ENCODE results near the gene PCDHGB1.
"Not testable (repeated sequence)": the region's sequence is repeated elsewhere in the genome, so short reads cannot be mapped to it uniquely, and the experiment has no call there.

PCDHGB1 gene

GRCh38 chr5:141384471-141385267 is 34.8 kb downstream of the PCDHGB1 start:
- no peak for DNase-seq

GRCh38 chr5:141387557-141388311 is 37.8 kb downstream of the PCDHGB1 start, which contains the start of gene PCDHGB4:
Gene PCDHGB4, plus strand, starts transcription at chr5:141387698. Its CDS starts 187 bp downstream, at chr5:141387885.
- DNase-seq = not testable (repeated sequence)

GRCh38 chr5:141388661-141389060 is 38.8 kb downstream of the PCDHGB1 start:
- no peak for DNase-seq

- no peak for DNase-seq
Measured at GRCh38 chr5:141389153-141390042, 39.5 kb downstream of the PCDHGB1 start.

GRCh38 chr5:141392429-141393198 is 42.7 kb downstream of the PCDHGB1 start, which contains the start of gene PCDHGA8:
Gene PCDHGA8, plus strand, starts transcription at chr5:141392633. Its CDS starts 181 bp downstream, at chr5:141392814.
- no peak for DNase-seq

- no peak for DNase-seq
Measured at GRCh38 chr5:141393267-141393666, 43.4 kb downstream of the PCDHGB1 start.

GRCh38 chr5:141394401-141395187 is 44.7 kb downstream of the PCDHGB1 start:
- not testable (repeated sequence) for DNase-seq

GRCh38 chr5:141397756-141398551 is 48.1 kb downstream of the PCDHGB1 start, which contains the start of gene PCDHGB5:
Gene PCDHGB5, plus strand, starts transcription at chr5:141397947. Its CDS starts 181 bp downstream, at chr5:141398128.
- DNase-seq = peak; percentile 52

GRCh38 chr5:141398608-141399007 is 48.7 kb downstream of the PCDHGB1 start:
- no peak for DNase-seq

- DNase-seq = no peak
Measured at GRCh38 chr5:141399555-141400258, 49.8 kb downstream of the PCDHGB1 start.
